H9 (cell line): ENCODE results near the gene DPH6. TPM values are rescaled to one million over a fixed set of nuclear protein-coding genes. Genes with fewer than 3 reads are reported as not detected.

Experiments
- DNase-seq: peaks from one replicate; pipeline ENCODE4 v3.0.0-alpha.2; 2017
- H2AFZ ChIP-seq: one replicate; pipeline ENCODE4 v1.6.1; 2013; ENCODE audit warnings: mild to moderate bottlenecking, low read length, control low read depth, moderate library complexity
- H2AK5ac ChIP-seq: 2 replicates; pipeline ENCODE4 v1.6.1; 2013; ENCODE audit warnings: low read length, control low read depth, mixed read lengths; ENCODE audit not compliant: insufficient read length
- H2BK120ac ChIP-seq: one replicate; pipeline ENCODE4 v1.6.1; 2013; ENCODE audit warnings: low read depth, mild to moderate bottlenecking, low read length, control low read depth, inconsistent platforms; ENCODE audit not compliant: poor library complexity, severe bottlenecking
- H2BK12ac ChIP-seq: 2 replicates; pipeline ENCODE4 v1.6.1; 2013; ENCODE audit warnings: low read length, control low read depth, mixed read lengths, low read depth; ENCODE audit not compliant: insufficient read length
- H2BK15ac ChIP-seq: 2 replicates; pipeline ENCODE4 v1.6.1; 2013; ENCODE audit warnings: low read depth, low read length, control low read depth
- H2BK20ac ChIP-seq: one replicate; pipeline ENCODE4 v1.6.1; 2013; ENCODE audit warnings: low read depth, mild to moderate bottlenecking, low read length, control low read depth, inconsistent platforms; ENCODE audit not compliant: poor library complexity, severe bottlenecking
- H2BK5ac ChIP-seq: 2 replicates; pipeline ENCODE4 v1.6.1; 2013; ENCODE audit warnings: low read length, control low read depth, mixed read lengths; ENCODE audit not compliant: insufficient read length
- H3K14ac ChIP-seq: 2 replicates; pipeline ENCODE4 v1.6.1; 2013; ENCODE audit warnings: low read length, control low read depth; ENCODE audit not compliant: insufficient read depth
- H3K18ac ChIP-seq: 2 replicates; pipeline ENCODE4 v1.6.1; 2013; ENCODE audit warnings: low read depth, mild to moderate bottlenecking, mixed read lengths, low read length, control low read depth; ENCODE audit not compliant: insufficient read length
- H3K23ac ChIP-seq: 2 replicates; pipeline ENCODE4 v1.6.1; 2013; ENCODE audit warnings: low read length, control low read depth, mixed read lengths, low read depth; ENCODE audit not compliant: insufficient read length
- H3K23me2 ChIP-seq: 2 replicates; pipeline ENCODE4 v1.6.1; 2013; ENCODE audit warnings: low read depth, mild to moderate bottlenecking, mixed read lengths, low read length, control low read depth; ENCODE audit not compliant: insufficient read length, poor library complexity, severe bottlenecking
- H3K27ac ChIP-seq: 2 replicates; pipeline ENCODE4 v1.5.1; 2013; ENCODE audit warnings: low read length, control low read depth, mixed read lengths, low read depth; ENCODE audit not compliant: insufficient read length
- H3K27me3 ChIP-seq: 2 replicates; pipeline ENCODE4 v1.6.1; 2013; ENCODE audit warnings: low read length, control low read depth, inconsistent platforms; ENCODE audit not compliant: insufficient read depth
- H3K4ac ChIP-seq: 2 replicates; pipeline ENCODE4 v1.6.1; 2013; ENCODE audit warnings: low read depth, mild to moderate bottlenecking, control low read depth, inconsistent platforms, low read length, moderate library complexity
- H3K4me1 ChIP-seq: 2 replicates; pipeline ENCODE4 v1.6.1; 2013; ENCODE audit warnings: low read length, control low read depth, inconsistent platforms; ENCODE audit not compliant: insufficient read depth
- H3K4me2 ChIP-seq: 2 replicates; pipeline ENCODE4 v1.6.1; 2013; ENCODE audit warnings: low read length, control low read depth, mixed read lengths; ENCODE audit not compliant: insufficient read length, insufficient read depth
- H3K56ac ChIP-seq: 2 replicates; pipeline ENCODE4 v1.6.1; 2013; ENCODE audit warnings: low read depth, mild to moderate bottlenecking, mixed read lengths, low read length, control low read depth; ENCODE audit not compliant: insufficient read length
- H3K79me1 ChIP-seq: 2 replicates; pipeline ENCODE4 v1.6.1; 2013; ENCODE audit warnings: low read depth, mild to moderate bottlenecking, moderate library complexity, low read length, control low read depth, inconsistent platforms; ENCODE audit not compliant: insufficient read depth, poor library complexity, severe bottlenecking
- H3K79me2 ChIP-seq: 2 replicates; pipeline ENCODE4 v1.6.1; 2013; ENCODE audit warnings: low read length, control low read depth, inconsistent platforms; ENCODE audit not compliant: insufficient read depth
- H3K9ac ChIP-seq: 2 replicates; pipeline ENCODE4 v1.6.1; 2013; ENCODE audit warnings: low read length, control low read depth, mixed read lengths; ENCODE audit not compliant: insufficient read length; ENCODE audit errors: extremely low read depth
- H3K9me3 ChIP-seq: one replicate; pipeline ENCODE4 v1.6.1; 2013; ENCODE audit warnings: low read depth, low read length, inconsistent platforms; ENCODE audit not compliant: control insufficient read depth
- H3T11ph ChIP-seq: one replicate; pipeline ENCODE4 v1.6.1; 2013; ENCODE audit warnings: mild to moderate bottlenecking, low read length, control low read depth, inconsistent platforms
- H4K20me1 ChIP-seq: one replicate; pipeline ENCODE4 v1.6.1; 2013; ENCODE audit not compliant: control insufficient read depth, insufficient read length, insufficient read depth
- H4K5ac ChIP-seq: 2 replicates; pipeline ENCODE4 v1.6.1; 2013; ENCODE audit warnings: low read depth, mild to moderate bottlenecking, mixed read lengths, low read length, control low read depth; ENCODE audit not compliant: insufficient read length
- H4K8ac ChIP-seq: replicated peaks from 2 replicates; pipeline ENCODE4 v1.6.1; 2013; ENCODE audit warnings: low read length, control low read depth, mixed read lengths, low read depth; ENCODE audit not compliant: insufficient read length
- H4K91ac ChIP-seq: 2 replicates; pipeline ENCODE4 v1.6.1; 2013; ENCODE audit warnings: low read depth, mild to moderate bottlenecking, moderate library complexity, mixed read lengths, low read length, control low read depth; ENCODE audit not compliant: insufficient read length
- H3K27ac Mint-ChIP-seq, 3 experiments: 2 replicates in 2 of 3; 3 replicates in 1 of 3; pipeline ENCODE4 v1.8.0; 2020 to 2021; ENCODE audit warnings: mixed read lengths in 3 of 3, mild to moderate bottlenecking in 1 of 3, moderate library complexity in 1 of 3
- H3K27me3 Mint-ChIP-seq: 2 replicates; pipeline ENCODE4 v1.8.0; 2021; ENCODE audit warnings: low read depth, mild to moderate bottlenecking, moderate library complexity, mixed read lengths
- H3K36me3 Mint-ChIP-seq, 3 experiments: 2 replicates in 2 of 3; 3 replicates in 1 of 3; pipeline ENCODE4 v1.8.0; 2020 to 2021; ENCODE audit warnings: low read depth in 3 of 3, mixed read lengths in 3 of 3; ENCODE audit not compliant: insufficient read depth in 1 of 3
- H3K4me1 Mint-ChIP-seq, 2 experiments: 2 replicates each; pipeline ENCODE4 v1.8.0; 2020; ENCODE audit warnings: mixed read lengths in 2 of 2
- H3K4me3 Mint-ChIP-seq, 2 experiments: 2 replicates in 1 of 2; 3 replicates in 1 of 2; pipeline ENCODE4 v1.8.0; 2020 to 2021; ENCODE audit warnings: mild to moderate bottlenecking in 2 of 2, mixed read lengths in 2 of 2, moderate library complexity in 1 of 2
- H3K9me3 Mint-ChIP-seq, 2 experiments: 2 replicates in 1 of 2; 3 replicates in 1 of 2; pipeline ENCODE4 v1.8.0; 2020; ENCODE audit warnings: mild to moderate bottlenecking in 2 of 2, mixed read lengths in 2 of 2, moderate library complexity in 1 of 2
- CTCF ChIP-seq: fragments of 200-600 bp; sonication (generic); conservative IDR thresholded peaks from 3 replicates; pipeline ENCODE4 v1.8.0; 2021; ENCODE audit warnings: antibody characterized with exemption, mild to moderate bottlenecking
- WGBS: extraction: QIAGEN DNeasy Blood & Tissue Kit; methylation state at CpG from one replicate; pipeline ENCODE4 v1.1.7; 2013; ENCODE audit warnings: missing lambda C conversion rate, low lambda C conversion rate, mixed read lengths; ENCODE audit not compliant: insufficient read length; ENCODE audit errors: extremely low coverage; 5-methylcytosine and 5-hydroxymethylcytosine counted together
- total RNA-seq: library from RNA; stranded (reverse); gene quantifications from 2 replicates; pipeline ENCODE4 v1.2.1, GENCODE V29; 2021

The DPH6 gene
- total RNA-seq, 1 experiment from 2014 or later, result 42.0 TPM

GRCh38 chr15:35325374-35325941 lies 220.5 kb downstream of the DPH6 start:
- Histone ChIP-seq H3K9me3 (no peaks in the 10 kb centered on the region), H2BK12ac (no peak overlapping the region), H3K9ac (no peak overlapping the region), H3K4ac (no peak overlapping the region), H3K23me2 (no peaks in the 10 kb centered on the region), H3T11ph (no peak overlapping the region), H4K20me1 (no peaks in the 10 kb centered on the region), H3K23ac (no peak overlapping the region), H2BK5ac (no peak overlapping the region), H3K27me3 (no peaks in the 10 kb centered on the region), H3K4me1 (no peaks in the 10 kb centered on the region), H3K4me2 (no peak overlapping the region), H4K91ac (no peak overlapping the region), H2BK20ac (no peak overlapping the region), H4K8ac (no peak overlapping the region), H2AK5ac (no peak overlapping the region), H4K5ac (no peak overlapping the region), H3K14ac (no peak overlapping the region), H3K79me2 (no peaks in the 10 kb centered on the region), H3K79me1 (no peaks in the 10 kb centered on the region), H2BK15ac (no peak overlapping the region), H3K18ac (no peak overlapping the region), H3K27ac (no peak overlapping the region), H2AFZ (no peak overlapping the region), H3K56ac (no peak overlapping the region), H2BK120ac (no peak overlapping the region)
- Mint-ChIP-seq H3K4me1 (peaks cover 0 to 2% of the 10 kb centered on the region in 2 experiments; a peak in 1 of 4 replicates), H3K9me3 (no peaks in the 10 kb centered on the region), H3K4me3 (no peak overlapping the region), H3K27ac (no peak overlapping the region), H3K36me3 (no peaks in the 10 kb centered on the region), H3K27me3 (no peaks in the 10 kb centered on the region)
- no CpG with 5 or more reads among the region's 3 CpGs for WGBS
- no peak for TF ChIP-seq CTCF
- no peak for DNase-seq
